AG09319 (cell line): Measurements from ENCODE around the gene TPK1.
"Not testable (repeated sequence)": the region's sequence is repeated elsewhere in the genome, so short reads cannot be mapped to it uniquely, and the experiment has no call there.

Experiments used
- DNase-seq: peaks from one replicate; pipeline ENCODE4 v3.0.0-alpha.2; 2010; ENCODE audit warnings: low read depth; ENCODE audit errors: extremely low read depth
- CTCF ChIP-seq: IDR thresholded peaks from 2 replicates; pipeline ENCODE4 v1.5.1; 2011; ENCODE audit warnings: low read depth, mild to moderate bottlenecking, inconsistent platforms, low read length, moderate library complexity

Gene TPK1

DNA sequence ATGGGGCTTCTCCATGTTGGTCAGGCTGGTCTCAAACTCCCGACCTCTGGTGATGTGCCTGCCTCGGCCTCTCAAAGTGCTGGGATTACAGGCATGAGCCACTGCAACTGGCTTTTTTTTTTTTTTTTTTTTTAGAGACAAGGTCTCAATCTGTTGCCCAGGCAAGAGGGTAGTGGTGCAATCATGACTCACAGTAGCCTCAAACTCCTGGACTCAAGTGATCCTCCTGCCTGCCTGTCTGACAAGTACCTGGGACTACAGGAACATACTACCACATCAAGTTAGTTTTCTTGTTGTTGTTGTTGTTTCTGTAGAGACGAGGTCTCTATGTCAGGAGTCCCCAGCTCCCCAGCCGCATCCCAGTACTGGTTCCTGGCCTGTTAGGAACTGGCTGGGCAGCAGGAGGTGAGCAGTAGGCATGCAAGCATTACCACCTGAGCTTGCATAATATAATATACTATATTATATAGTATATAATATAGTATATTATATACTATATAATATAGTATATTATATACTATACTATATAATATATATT, 55.7 kb downstream of the TPK1 start:
- no peak for TF ChIP-seq CTCF
- no peak for DNase-seq

DNA sequence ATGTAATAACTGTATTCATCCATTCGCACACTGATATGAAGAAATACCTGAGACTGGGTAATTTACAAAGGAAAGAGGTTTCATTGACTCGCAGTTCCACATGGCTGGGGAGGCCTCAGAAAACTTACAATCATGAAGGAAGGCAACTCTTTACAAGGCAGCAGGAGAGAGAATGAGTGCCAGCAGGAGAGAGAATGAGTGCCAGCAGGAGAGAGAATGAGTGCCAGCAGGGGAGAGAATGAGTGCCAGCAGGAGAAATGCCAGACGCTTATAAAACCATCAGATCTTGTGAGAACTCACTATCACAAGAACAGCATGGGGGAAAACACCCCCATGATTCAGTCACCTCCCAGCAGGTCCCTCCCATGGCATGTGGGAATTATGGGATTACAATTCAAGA, 58.0 kb downstream of the TPK1 start:
- not testable (repeated sequence) for DNase-seq

DNA sequence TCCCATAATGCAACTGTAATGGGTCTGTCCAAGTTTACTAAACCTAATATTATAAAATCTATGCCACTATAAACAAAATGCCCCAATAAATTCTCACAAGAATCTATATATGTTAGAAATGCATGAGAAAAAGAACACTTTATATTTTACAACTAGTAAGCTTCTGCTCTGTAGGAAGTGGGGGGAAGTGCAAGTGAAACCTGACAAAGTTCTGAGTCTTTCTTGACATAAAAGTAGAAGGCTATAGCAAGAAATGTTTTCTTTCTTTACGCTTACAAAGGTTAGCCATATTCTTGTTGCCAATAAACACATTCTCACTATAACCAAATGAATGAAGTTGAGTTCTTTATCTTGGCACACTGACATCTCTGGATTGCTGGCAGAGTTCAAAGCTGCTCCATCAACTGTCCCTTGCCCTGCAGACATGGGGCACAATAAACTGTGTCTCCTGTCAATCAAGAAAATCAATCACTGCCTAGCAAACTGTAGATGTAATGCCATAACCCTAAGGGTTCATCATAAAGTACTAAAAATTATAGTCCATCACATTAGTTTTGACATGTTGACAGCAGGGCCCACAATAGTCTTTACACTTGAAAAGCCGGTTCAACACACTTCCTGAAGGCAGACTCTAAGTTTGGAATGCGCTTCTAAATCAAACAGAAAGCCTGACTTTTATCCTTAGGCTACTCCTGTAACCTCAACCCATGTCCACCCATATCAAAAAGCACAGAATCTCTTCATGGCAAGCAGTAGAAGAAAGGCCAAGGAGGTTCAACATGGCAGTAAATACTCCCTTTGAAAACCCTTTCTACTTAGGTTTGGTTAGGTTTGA, 58.6 kb downstream of the TPK1 start:
- no peak for DNase-seq
- TF ChIP-seq CTCF = no peak

DNA sequence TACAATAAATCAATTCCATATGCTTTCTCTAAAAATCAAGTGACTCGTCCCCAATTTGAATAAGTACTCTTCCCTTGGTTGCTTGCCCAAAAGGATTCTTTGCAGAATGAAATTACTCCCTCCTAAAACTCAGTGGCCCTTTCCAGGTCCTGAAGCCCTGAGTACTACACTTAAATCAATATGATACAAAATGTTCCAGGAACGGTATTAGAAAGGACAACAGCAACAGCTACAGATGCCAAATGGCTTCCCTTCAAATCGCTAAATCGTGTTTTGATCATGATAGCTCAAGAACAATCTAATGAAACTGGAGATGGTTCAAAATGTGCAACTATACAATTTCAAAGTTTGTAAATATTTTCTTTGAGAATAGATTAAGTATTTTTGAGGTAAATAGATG, 59.4 kb downstream of the TPK1 start:
- TF ChIP-seq CTCF = no peak
- no peak for DNase-seq

- DNase-seq = no peak
- TF ChIP-seq CTCF = no peak
These were observed 60.1 kb downstream of the TPK1 start for GRCh38 chr7:144775749-144776148.

GRCh38 chr7:144771927-144772326, 63.9 kb downstream of the TPK1 start:
- no peak for DNase-seq
- TF ChIP-seq CTCF = no peak

GRCh38 chr7:144771174-144771573, 64.7 kb downstream of the TPK1 start:
- DNase-seq = no peak
- TF ChIP-seq CTCF = no peak

DNA sequence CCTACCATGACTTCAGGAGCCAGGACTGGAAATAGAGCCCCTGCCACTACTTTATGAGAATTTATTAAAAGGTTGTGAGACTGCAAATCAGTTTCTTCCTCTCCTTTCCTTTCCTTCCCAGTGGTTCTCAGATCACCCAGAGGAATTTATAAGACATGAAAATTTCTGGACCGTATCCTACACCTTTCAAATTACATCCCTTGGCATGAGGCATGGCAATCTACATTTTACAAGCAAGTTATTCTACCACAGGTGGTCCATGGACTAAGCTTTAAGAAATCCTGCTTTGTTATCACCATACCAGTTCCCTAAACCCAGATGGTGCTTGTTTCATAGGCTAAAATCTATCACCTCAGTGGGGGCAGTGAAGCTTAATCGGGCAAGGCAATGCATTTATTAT, 66.5 kb downstream of the TPK1 start:
- no peak for DNase-seq
- TF ChIP-seq CTCF = no peak
